Endodermal cell (in vitro differentiated cells): Measurements from ENCODE around the gene ADGRL3. TPM values are rescaled to one million over a fixed set of nuclear protein-coding genes. Genes with fewer than 3 reads are reported as not detected.

Source experiments
- DNase-seq: peaks from one replicate; pipeline ENCODE4 v3.0.0-alpha.2; 2017
- H3K27ac ChIP-seq: 2 replicates; pipeline ENCODE4 v1.5.1; 2013; ENCODE audit warnings: mild to moderate bottlenecking, low read depth, low read length, moderate library complexity
- H3K27me3 ChIP-seq: 2 replicates; pipeline ENCODE4 v1.6.1; 2013; ENCODE audit warnings: mild to moderate bottlenecking, low read length, moderate library complexity; ENCODE audit not compliant: insufficient read depth, control insufficient read depth, poor library complexity, severe bottlenecking
- H3K36me3 ChIP-seq: 2 replicates; pipeline ENCODE4 v1.7.0; 2013; ENCODE audit warnings: mild to moderate bottlenecking, low read length, moderate library complexity; ENCODE audit not compliant: control insufficient read depth, insufficient read depth
- H3K4me1 ChIP-seq: one replicate; pipeline ENCODE4 v1.7.0; 2013; ENCODE audit warnings: low read length; ENCODE audit not compliant: control insufficient read depth, insufficient read depth
- H3K4me3 ChIP-seq: 2 replicates; pipeline ENCODE4 v1.5.1; 2013; ENCODE audit warnings: mild to moderate bottlenecking, low read length, moderate library complexity
- H3K9ac ChIP-seq: 2 replicates; pipeline ENCODE4 v1.6.1; 2013; ENCODE audit warnings: mild to moderate bottlenecking, low read length, moderate library complexity; ENCODE audit not compliant: poor library complexity, severe bottlenecking; ENCODE audit errors: extremely low read depth
- H3K9me3 ChIP-seq: 2 replicates; pipeline ENCODE4 v1.6.1; 2013; ENCODE audit warnings: mild to moderate bottlenecking, low read length, moderate library complexity; ENCODE audit not compliant: control insufficient read depth
- H3K27ac Mint-ChIP-seq: 2 replicates; pipeline ENCODE4 v1.8.0; 2020; ENCODE audit warnings: mixed read lengths
- H3K27me3 Mint-ChIP-seq: 2 replicates; pipeline ENCODE4 v1.8.0; 2021; ENCODE audit warnings: mild to moderate bottlenecking, mixed read lengths; ENCODE audit not compliant: insufficient read depth
- H3K36me3 Mint-ChIP-seq: 2 replicates; pipeline ENCODE4 v1.8.0; 2020; ENCODE audit warnings: low read depth, mixed read lengths
- H3K4me1 Mint-ChIP-seq: 2 replicates; pipeline ENCODE4 v1.8.0; 2020; ENCODE audit warnings: mixed read lengths
- H3K4me3 Mint-ChIP-seq: 2 replicates; pipeline ENCODE4 v1.8.0; 2020; ENCODE audit warnings: mild to moderate bottlenecking, moderate library complexity, mixed read lengths
- H3K9me3 Mint-ChIP-seq: 2 replicates; pipeline ENCODE4 v1.8.0; 2020; ENCODE audit warnings: mild to moderate bottlenecking, mixed read lengths
- WGBS, 2 experiments: methylation state at CpG; one replicate each; pipeline versions ENCODE4 v1.1.5 to v1.1.7; 2013; ENCODE audit warnings: missing lambda C conversion rate in 2 of 2, mixed read lengths in 1 of 2; ENCODE audit not compliant: insufficient coverage in 1 of 2, insufficient read length in 1 of 2; 5-methylcytosine and 5-hydroxymethylcytosine counted together
- total RNA-seq, 2 donors: library from RNA; stranded (reverse); fragmentation: NEBNext Ultra II Directional in 1 of 2; extraction: Animal tissue kit (Norgen Biotek cat#: 25700) in 1 of 2; gene quantifications; 2 replicates in 1 of 2; 3 replicates in 1 of 2; pipeline ENCODE4 v1.2.1, GENCODE V29; 2021
- TF ChIP-seq, protein P1 (sequence below): fragments of 200-600 bp; sonication (generic); conservative IDR thresholded peaks from 2 replicates; pipeline ENCODE4 v1.5.0; 2021; ENCODE audit warnings: antibody characterized with exemption, mild to moderate bottlenecking

ADGRL3 gene
- total RNA-seq, 2 donors from 2014 or later, result 9.9 to 10.3 TPM

DNA sequence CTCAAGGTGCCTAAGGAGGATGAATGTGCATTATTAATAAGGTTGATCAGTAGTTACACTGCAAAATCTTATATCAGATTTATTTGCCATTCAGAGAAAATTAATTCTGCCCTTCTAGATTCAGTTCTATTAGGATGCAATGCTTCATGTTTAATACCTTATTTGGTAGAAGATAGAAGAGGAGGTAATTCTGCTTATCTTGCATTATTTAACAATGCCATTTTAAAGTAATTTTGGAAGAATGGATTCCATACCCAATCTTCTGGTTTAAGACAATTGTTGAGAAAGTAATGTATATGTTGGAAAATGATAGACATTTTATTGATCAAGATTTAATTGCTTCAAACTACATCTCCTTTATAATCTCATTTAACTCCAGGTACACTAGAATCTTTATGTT is 360.9 kb downstream of the ADGRL3 start:
- TF ChIP-seq, protein P1, sequence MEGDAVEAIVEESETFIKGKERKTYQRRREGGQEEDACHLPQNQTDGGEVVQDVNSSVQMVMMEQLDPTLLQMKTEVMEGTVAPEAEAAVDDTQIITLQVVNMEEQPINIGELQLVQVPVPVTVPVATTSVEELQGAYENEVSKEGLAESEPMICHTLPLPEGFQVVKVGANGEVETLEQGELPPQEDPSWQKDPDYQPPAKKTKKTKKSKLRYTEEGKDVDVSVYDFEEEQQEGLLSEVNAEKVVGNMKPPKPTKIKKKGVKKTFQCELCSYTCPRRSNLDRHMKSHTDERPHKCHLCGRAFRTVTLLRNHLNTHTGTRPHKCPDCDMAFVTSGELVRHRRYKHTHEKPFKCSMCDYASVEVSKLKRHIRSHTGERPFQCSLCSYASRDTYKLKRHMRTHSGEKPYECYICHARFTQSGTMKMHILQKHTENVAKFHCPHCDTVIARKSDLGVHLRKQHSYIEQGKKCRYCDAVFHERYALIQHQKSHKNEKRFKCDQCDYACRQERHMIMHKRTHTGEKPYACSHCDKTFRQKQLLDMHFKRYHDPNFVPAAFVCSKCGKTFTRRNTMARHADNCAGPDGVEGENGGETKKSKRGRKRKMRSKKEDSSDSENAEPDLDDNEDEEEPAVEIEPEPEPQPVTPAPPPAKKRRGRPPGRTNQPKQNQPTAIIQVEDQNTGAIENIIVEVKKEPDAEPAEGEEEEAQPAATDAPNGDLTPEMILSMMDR, result no peak
- Histone ChIP-seq H3K9ac (no peak overlapping the region), H3K4me1 (peaks cover 3% of the 10 kb centered on the region), H3K27me3 (no peaks in the 10 kb centered on the region), H3K27ac (no peak overlapping the region), H3K9me3 (no peaks in the 10 kb centered on the region), H3K4me3 (no peak overlapping the region), H3K36me3 (no peaks in the 10 kb centered on the region)
- no peaks in the 10 kb centered on the region for H3K27me3 Mint-ChIP-seq
- H3K4me3 Mint-ChIP-seq, result no peak overlapping the region
- H3K27ac Mint-ChIP-seq, result no peak overlapping the region
- H3K36me3 Mint-ChIP-seq, result no peaks in the 10 kb centered on the region
- no peak for DNase-seq
- H3K4me1 Mint-ChIP-seq, result peaks cover 15% of the 10 kb centered on the region
- peaks cover 2% of the 10 kb centered on the region for H3K9me3 Mint-ChIP-seq

DNA sequence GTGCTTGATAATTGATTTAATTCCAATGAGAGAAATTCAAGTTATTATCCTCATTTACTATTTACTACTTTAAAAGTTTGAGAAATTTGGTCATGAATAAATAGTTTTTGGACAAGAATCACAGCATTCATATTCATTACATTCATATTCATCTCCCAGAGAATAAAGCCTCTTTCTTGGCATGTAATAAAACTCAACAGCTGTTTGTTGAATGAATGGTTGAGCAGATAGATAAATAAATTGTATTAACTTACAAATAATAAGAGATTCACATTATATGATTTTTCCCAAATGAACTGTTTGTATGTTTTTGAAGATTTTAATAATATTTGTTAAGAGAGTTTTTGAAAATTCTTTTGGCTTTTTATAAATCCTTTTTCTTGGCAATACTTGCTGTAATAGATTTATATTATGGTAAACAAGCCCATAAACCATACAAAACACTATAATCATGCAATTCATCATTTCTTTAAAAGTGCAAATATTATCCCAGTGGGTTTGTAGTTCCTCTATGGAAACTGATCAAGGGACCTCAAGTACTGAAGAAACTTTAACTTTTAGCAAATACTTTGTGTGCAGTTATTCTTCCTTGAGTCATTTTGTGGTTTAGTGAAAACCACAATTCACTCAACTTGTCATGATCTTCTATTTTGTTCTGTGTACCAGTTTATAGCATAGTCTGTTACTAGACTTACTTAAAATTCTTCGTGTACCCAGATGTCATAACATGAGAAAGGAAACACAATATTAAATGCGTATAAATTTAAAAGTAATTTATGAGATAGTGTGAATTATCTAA is 371.8 kb downstream of the ADGRL3 start:
- Mint-ChIP-seq H3K4me3 (no peak overlapping the region), H3K27ac (no peak overlapping the region), H3K27me3 (no peaks in the 10 kb centered on the region), H3K9me3 (no peaks in the 10 kb centered on the region), H3K36me3 (no peaks in the 10 kb centered on the region), H3K4me1 (peaks cover 4% of the 10 kb centered on the region)
- no peak overlapping the region for H3K4me3 ChIP-seq
- no peak overlapping the region for H3K27ac ChIP-seq
- whole genome bisulfite sequencing, 2 experiments, result 88% methylated on average over 1 of the region's 2 CpGs; no CpG with 5 or more reads in 1 of the 2 experiments
- TF ChIP-seq, protein P1, result no peak
- H3K36me3 ChIP-seq, result no peaks in the 10 kb centered on the region
- no peaks in the 10 kb centered on the region for H3K4me1 ChIP-seq
- DNase-seq, result no peak
- H3K9ac ChIP-seq, result no peak overlapping the region
- H3K27me3 ChIP-seq, result no peaks in the 10 kb centered on the region
- H3K9me3 ChIP-seq, result no peaks in the 10 kb centered on the region

DNA sequence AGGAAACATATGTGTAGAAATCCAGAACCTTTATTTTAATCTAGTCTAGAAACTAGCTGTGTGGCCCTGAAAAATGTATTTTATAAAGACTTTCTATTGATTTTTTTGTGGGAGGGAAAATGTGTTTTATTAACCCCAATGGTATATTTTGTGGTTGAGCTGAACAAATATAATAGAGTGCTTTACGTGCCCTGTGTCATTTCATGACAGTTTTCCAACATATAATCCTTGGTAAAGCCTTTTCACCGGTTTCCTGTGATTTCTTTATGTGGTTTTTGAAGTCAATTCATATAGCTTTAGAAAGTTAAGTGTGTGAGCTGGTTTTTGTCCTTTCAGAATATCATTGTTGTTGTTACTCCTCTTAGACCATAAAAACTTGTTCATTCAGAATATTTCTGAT is 375.7 kb downstream of the ADGRL3 start:
- H3K9me3 ChIP-seq, result no peaks in the 10 kb centered on the region
- no peak overlapping the region for H3K4me3 Mint-ChIP-seq
- no peak overlapping the region for H3K9ac ChIP-seq
- no peaks in the 10 kb centered on the region for H3K4me1 ChIP-seq
- TF ChIP-seq, protein P1, result no peak
- no peaks in the 10 kb centered on the region for H3K27me3 ChIP-seq
- H3K27ac Mint-ChIP-seq, result no peak overlapping the region
- H3K27ac ChIP-seq, result no peak overlapping the region
- no peaks in the 10 kb centered on the region for H3K4me1 Mint-ChIP-seq
- no peak overlapping the region for H3K4me3 ChIP-seq
- no peak for DNase-seq
- H3K36me3 ChIP-seq, result no peaks in the 10 kb centered on the region
- H3K9me3 Mint-ChIP-seq, result no peaks in the 10 kb centered on the region
- 100% methylated on average over 2 of the region's 2 CpGs; no CpG with 5 or more reads in 1 of the 2 experiments for WGBS, 2 experiments
- H3K36me3 Mint-ChIP-seq, result no peaks in the 10 kb centered on the region
- H3K27me3 Mint-ChIP-seq, result no peaks in the 10 kb centered on the region
